COR-L47 (cell line): Measurements from ENCODE around the gene LRBA.

Experiments used
- DNase-seq: peaks from one replicate; lab custom pipeline; 2025; lab: John Stamatoyannopoulos, UW

LRBA gene

GRCh38 chr4:150318971-150319370, 696.1 kb downstream of the LRBA start:
- no peak for DNase-seq

- DNase-seq: no peak
These were observed 696.6 kb downstream of the LRBA start for GRCh38 chr4:150318527-150318926.

GRCh38 chr4:150316332-150317205, 698.5 kb downstream of the LRBA start:
- DNase-seq: no peak

DNA sequence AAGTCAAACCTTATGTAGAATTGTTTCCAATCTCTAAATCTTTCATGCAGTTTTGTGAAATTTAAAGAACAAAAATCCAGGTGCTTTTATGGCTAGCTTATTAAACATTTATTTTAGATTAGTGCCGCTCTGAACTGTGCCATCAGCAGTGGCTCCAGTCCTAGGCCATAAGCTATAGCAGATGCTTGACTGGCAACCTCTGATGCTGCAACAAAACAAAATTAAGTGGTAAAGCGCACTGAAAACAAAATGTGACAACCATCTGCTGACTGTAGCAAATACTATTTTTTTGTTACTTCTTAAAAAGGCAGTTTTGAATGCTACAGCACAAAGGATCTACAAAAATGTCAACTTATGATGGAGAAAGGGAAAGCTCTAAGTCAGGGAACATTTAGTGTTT, 699.4 kb downstream of the LRBA start:
- no peak for DNase-seq

GRCh38 chr4:150315175-150315574, 699.9 kb downstream of the LRBA start:
- DNase-seq: no peak

GRCh38 chr4:150314031-150314430, 701.1 kb downstream of the LRBA start:
- no peak for DNase-seq

- no peak for DNase-seq
These were observed 704.8 kb downstream of the LRBA start for GRCh38 chr4:150310159-150310895.

- no peak for DNase-seq
These were observed 706.1 kb downstream of the LRBA start for GRCh38 chr4:150308824-150309472.

- no peak for DNase-seq
These were observed 708.4 kb downstream of the LRBA start for GRCh38 chr4:150306719-150307118.

GRCh38 chr4:150305995-150306394, 709.1 kb downstream of the LRBA start:
- DNase-seq: no peak

DNA sequence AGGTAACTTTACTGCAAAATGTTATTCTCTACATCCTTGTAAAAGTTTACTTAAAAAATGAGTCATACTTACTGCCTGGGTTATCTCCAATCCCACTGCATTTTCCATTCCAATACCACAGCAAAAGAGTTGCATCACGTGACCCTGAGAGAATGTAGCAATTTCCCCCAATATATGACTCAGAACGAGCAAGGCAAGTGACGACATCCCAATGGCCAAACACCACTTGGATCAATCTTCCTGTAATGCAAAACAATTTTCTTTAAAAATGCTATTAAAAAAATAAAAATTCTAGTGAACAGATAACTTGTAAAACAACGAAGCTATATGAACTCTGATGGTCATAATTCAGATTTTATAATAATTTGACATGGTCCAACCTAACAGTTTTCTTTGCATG, 712.5 kb downstream of the LRBA start:
- no peak for DNase-seq

DNA sequence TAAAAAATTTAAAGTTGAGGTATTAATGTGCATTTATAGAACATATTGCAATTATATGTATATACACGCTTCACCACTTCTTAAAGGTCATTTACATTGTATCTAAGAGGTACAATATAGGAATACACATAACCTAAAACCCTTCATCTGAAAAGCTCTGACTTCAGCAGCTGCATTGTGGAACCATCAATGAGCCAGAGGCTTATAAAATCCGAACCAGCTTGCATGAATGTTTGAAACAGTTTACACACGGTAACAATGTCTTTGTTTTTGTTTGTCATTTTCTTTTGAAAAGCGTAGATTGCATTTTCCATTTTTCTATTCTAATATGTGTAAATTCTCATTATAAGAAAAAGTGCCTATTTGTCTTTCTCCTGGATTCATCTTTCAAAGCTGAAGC, 715.3 kb downstream of the LRBA start:
- DNase-seq: no peak

- DNase-seq: peak; percentile 65
These were observed 717.1 kb downstream of the LRBA start for GRCh38 chr4:150297861-150298474.

- no peak for DNase-seq
These were observed 725.2 kb downstream of the LRBA start for GRCh38 chr4:150289881-150290280.

GRCh38 chr4:150289198-150289597, 725.9 kb downstream of the LRBA start:
- no peak for DNase-seq

GRCh38 chr4:150286656-150287055, 728.4 kb downstream of the LRBA start:
- no peak for DNase-seq

DNA sequence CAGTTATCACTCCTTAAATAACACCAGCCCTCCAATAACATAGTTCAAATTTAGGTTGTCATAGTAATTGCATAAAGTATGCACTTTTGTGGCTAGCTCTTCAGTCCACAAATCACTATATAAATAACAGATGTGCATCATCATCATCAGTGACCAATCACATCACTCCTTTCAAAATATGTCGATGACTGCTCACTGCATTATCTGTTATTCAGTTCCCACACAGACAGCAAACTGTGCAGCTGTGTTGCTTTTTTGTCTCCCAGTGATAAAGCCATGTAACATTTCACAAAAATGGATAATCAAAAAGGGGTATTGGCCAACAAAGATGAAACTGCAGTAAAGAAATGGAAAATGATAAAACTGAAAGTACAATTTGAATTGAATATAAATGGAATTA, 731.4 kb downstream of the LRBA start:
- DNase-seq: no peak

- no peak for DNase-seq
These were observed 734.1 kb downstream of the LRBA start for GRCh38 chr4:150280975-150281374.

- no peak for DNase-seq
These were observed 734.8 kb downstream of the LRBA start for GRCh38 chr4:150280081-150280895.

GRCh38 chr4:150278206-150278605, 736.9 kb downstream of the LRBA start:
- DNase-seq: no peak

GRCh38 chr4:150268444-150268843, 746.6 kb downstream of the LRBA start:
- DNase-seq: no peak

GRCh38 chr4:150265806-150266205, 749.3 kb downstream of the LRBA start:
- DNase-seq: no peak
